Measurements from ENCODE around the gene NEMP1. TPM values are rescaled to one million over a fixed set of nuclear protein-coding genes. Genes with fewer than 3 reads are reported as not detected.
"Not testable (repeated sequence)": the region's sequence is repeated elsewhere in the genome, so short reads cannot be mapped to it uniquely, and the experiment has no call there.

The NEMP1 gene
- total RNA-seq, 1 donor from 2014 or later = 7.8 TPM

- no peak for DNase-seq (ENCODE audit: low read depth)
Observed at GRCh38 chr12:57091638-57092528, 13.3 kb upstream of the NEMP1 start.

- DNase-seq (ENCODE audit: low read depth) = no peak
Observed at GRCh38 chr12:57090924-57091637, 12.5 kb upstream of the NEMP1 start.

GRCh38 chr12:57090490-57090889, 11.9 kb upstream of the NEMP1 start:
- DNase-seq (ENCODE audit: low read depth) = no peak

- no peak for DNase-seq (ENCODE audit: low read depth)
Observed at GRCh38 chr12:57089271-57090245, 11.0 kb upstream of the NEMP1 start.

- peak; percentile 89 for DNase-seq (ENCODE audit: low read depth)
Observed at GRCh38 chr12:57088354-57089270, 10.0 kb upstream of the NEMP1 start, which contains the start of gene NAB2. Gene NAB2, plus strand, starts transcription at chr12:57089114. Its CDS starts 158 bp downstream, at chr12:57089272.

- DNase-seq (ENCODE audit: low read depth) = peak; percentile 89
Observed at GRCh38 chr12:57087691-57088353, 9.2 kb upstream of the NEMP1 start.

- DNase-seq (ENCODE audit: low read depth) = peak; percentile 72
Observed at GRCh38 chr12:57087010-57087690, 8.6 kb upstream of the NEMP1 start.

GRCh38 chr12:57086493-57087009, 8.0 kb upstream of the NEMP1 start:
- peak; percentile 74 for DNase-seq (ENCODE audit: low read depth)

- DNase-seq (ENCODE audit: low read depth) = no peak
Observed at GRCh38 chr12:57085999-57086492, 7.5 kb upstream of the NEMP1 start.

GRCh38 chr12:57080855-57081254, 2.3 kb upstream of the NEMP1 start:
- no peak for DNase-seq (ENCODE audit: low read depth)

- DNase-seq (ENCODE audit: low read depth) = no peak
Observed at GRCh38 chr12:57079821-57080220, 1.2 kb upstream of the NEMP1 start.

- not testable (repeated sequence) for DNase-seq (ENCODE audit: low read depth)
Observed at GRCh38 chr12:57073566-57074450, 4.8 kb downstream of the NEMP1 start.

- no peak for DNase-seq (ENCODE audit: low read depth)
Observed at GRCh38 chr12:57072661-57073060, 5.9 kb downstream of the NEMP1 start.

GRCh38 chr12:57069523-57069922, 9.1 kb downstream of the NEMP1 start:
- DNase-seq (ENCODE audit: low read depth) = peak; percentile 89

- no peak for DNase-seq (ENCODE audit: low read depth)
Observed at GRCh38 chr12:57066245-57066644, 12.3 kb downstream of the NEMP1 start.

- DNase-seq (ENCODE audit: low read depth) = no peak
Observed at GRCh38 chr12:57063991-57064685, 14.5 kb downstream of the NEMP1 start.

- no peak for DNase-seq (ENCODE audit: low read depth)
Observed at GRCh38 chr12:57058454-57058853, 20.1 kb downstream of the NEMP1 start.

Measured in renal cortical epithelial cell (primary cell).